ENCODE measurements around the gene PNMA3.
"Not testable (repeated sequence)": the region's sequence is repeated elsewhere in the genome, so short reads cannot be mapped to it uniquely, and the experiment has no call there.

- not testable (repeated sequence) for TF ChIP-seq CTCF, EP300, POLR2A (IDR thresholded peaks at IDR 0.05)
Measured at GRCh38 chrX:153017174-153017573, 39.1 kb upstream of the PNMA3 start.

Data from ovary (tissue), 3 donors.